OCI-LY7 (cell line): ENCODE measurements around the gene KRT16.

ENCODE experiments used
- EZH2phosphoT487 ChIP-seq: fragments of 200-600 bp; sonication (generic); IDR thresholded peaks from 2 replicates; pipeline ENCODE4 v1.6.1; 2018; ENCODE audit warnings: low read depth, borderline replicate concordance, mild to moderate bottlenecking, mixed run types, antibody characterized with exemption, low read length, moderate library complexity, mixed read lengths
- TF ChIP-seq, protein P1 (sequence below): fragments of 200-600 bp; sonication (generic); conservative IDR thresholded peaks from 2 replicates; pipeline ENCODE4 v1.5.1; 2014; ENCODE audit warnings: mild to moderate bottlenecking, antibody characterized with exemption, low read length, moderate library complexity, mixed read lengths

DNA sequence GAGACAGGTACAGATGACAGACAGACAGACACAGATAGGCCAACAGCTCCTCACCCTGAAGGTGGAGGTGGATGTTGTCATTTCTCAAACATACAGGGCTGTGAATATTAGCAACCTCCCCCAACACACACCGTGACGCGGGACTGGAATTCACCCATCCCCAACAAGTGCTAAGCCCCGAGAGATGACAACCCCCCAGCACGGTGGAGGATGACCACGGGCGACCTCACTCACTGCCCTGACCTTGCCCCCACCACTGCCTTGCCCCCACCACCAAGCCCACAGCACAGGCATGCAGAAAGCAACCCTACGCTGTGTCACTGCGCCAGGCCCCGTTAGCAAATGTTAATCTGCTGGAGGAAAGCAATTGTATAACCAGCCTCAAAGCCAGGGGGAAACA lies 16.7 kb upstream of the KRT16 start:
- TF ChIP-seq, protein P1, sequence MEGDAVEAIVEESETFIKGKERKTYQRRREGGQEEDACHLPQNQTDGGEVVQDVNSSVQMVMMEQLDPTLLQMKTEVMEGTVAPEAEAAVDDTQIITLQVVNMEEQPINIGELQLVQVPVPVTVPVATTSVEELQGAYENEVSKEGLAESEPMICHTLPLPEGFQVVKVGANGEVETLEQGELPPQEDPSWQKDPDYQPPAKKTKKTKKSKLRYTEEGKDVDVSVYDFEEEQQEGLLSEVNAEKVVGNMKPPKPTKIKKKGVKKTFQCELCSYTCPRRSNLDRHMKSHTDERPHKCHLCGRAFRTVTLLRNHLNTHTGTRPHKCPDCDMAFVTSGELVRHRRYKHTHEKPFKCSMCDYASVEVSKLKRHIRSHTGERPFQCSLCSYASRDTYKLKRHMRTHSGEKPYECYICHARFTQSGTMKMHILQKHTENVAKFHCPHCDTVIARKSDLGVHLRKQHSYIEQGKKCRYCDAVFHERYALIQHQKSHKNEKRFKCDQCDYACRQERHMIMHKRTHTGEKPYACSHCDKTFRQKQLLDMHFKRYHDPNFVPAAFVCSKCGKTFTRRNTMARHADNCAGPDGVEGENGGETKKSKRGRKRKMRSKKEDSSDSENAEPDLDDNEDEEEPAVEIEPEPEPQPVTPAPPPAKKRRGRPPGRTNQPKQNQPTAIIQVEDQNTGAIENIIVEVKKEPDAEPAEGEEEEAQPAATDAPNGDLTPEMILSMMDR = no peak
- no peak for TF ChIP-seq EZH2phosphoT487
